ENCODE results near the gene GPC6.

Gene GPC6

DNA sequence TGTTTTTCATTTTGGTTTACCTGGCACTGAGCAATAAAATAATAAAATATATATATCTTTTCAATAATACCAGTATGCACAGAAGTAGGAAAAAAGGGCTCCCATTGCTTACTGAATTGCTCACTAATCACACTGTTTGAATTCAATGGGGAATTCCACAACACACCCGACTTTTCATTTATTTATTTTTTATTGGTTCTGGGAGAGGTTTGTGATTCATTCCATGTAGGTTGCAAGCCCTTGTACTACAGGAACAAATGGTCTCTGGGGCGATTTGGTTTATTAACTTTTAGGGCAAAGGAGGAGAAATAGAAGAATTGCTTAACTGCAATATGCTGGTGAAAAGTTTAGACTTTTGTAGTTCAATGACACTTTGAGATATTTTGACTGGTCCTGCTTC lies 1045.4 kb downstream of the GPC6 start:
- TF ChIP-seq, protein P1, sequence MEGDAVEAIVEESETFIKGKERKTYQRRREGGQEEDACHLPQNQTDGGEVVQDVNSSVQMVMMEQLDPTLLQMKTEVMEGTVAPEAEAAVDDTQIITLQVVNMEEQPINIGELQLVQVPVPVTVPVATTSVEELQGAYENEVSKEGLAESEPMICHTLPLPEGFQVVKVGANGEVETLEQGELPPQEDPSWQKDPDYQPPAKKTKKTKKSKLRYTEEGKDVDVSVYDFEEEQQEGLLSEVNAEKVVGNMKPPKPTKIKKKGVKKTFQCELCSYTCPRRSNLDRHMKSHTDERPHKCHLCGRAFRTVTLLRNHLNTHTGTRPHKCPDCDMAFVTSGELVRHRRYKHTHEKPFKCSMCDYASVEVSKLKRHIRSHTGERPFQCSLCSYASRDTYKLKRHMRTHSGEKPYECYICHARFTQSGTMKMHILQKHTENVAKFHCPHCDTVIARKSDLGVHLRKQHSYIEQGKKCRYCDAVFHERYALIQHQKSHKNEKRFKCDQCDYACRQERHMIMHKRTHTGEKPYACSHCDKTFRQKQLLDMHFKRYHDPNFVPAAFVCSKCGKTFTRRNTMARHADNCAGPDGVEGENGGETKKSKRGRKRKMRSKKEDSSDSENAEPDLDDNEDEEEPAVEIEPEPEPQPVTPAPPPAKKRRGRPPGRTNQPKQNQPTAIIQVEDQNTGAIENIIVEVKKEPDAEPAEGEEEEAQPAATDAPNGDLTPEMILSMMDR (conservative IDR thresholded peaks at IDR 0.05; ENCODE audit: low read depth, low read length), result no peak
- no peak overlapping the region for H3K4me3 ChIP-seq (ENCODE audit: low read length)
- DNase-seq (ENCODE audit: low read depth), result no peak

DNA sequence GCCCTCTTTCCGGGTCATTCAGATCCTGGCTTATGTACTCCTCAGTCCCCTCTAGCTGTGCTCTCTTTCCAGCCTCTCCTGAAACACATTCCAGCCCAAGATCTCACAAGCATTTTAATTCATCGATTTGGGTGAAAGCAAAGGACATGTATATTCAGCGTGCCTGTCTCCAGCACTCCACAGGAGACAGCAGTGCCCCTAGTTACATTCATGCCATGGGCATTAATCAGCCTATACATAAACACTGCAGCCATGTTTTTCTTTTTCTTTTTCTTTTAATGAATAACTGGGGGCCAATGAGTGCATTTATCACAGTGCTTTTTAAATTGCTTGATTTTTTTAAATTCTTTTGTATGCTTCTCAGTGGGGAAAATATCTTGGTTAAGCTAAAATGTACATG lies 1053.7 kb downstream of the GPC6 start:
- TF ChIP-seq, protein P1 (conservative IDR thresholded peaks at IDR 0.05; ENCODE audit: low read depth, low read length), result no peak
- no peak for DNase-seq (ENCODE audit: low read depth)
- H3K4me3 ChIP-seq (ENCODE audit: low read length), result no peak overlapping the region

DNA sequence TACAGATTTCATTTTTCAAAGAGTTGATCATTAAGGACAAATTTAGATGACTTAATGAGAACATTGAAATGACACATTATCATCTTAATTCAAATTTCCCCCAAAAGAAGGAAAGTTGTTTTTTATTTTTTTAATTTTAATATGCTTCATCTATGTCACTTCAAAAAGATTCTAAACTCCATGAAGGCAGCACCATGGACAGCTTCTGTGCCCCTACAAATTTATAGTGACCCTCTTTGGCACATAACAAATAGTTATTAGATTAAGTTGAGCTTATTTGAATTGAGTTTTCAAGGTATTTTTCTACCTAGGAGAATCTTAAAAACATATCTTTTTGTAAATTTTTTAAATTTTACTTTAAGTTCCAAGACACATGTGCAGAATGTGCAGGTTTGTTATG lies 1054.2 kb downstream of the GPC6 start:
- TF ChIP-seq, protein P1 (conservative IDR thresholded peaks at IDR 0.05; ENCODE audit: low read depth, low read length), result no peak
- DNase-seq (ENCODE audit: low read depth), result no peak

DNA sequence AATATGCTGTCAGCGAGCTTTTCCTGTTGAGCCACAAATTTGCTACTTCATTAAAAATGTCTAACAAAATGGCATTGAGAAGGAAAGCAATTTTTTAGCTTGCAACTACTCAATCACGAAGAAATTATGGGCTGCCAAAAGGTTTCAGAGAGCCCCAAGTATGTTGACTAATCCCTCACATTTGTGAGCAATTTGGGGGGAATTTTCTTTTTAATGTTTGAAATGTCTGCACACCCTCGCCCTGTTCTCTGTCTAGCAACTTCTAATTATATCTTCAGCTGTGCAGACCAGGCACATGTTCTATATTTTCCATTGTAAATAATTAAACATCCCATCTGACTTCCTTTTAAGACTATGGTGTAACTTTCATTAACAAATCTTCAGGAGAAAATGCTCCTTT lies 1060.0 kb downstream of the GPC6 start:
- TF ChIP-seq, protein P1 (conservative IDR thresholded peaks at IDR 0.05; ENCODE audit: low read depth, low read length), result no peak
- H3K4me3 ChIP-seq (ENCODE audit: low read length), result no peak overlapping the region
- no peak for DNase-seq (ENCODE audit: low read depth)

More for the DNA sequence above, 1054.2 kb downstream of the GPC6 start:
- no peak overlapping the region for H3K4me3 ChIP-seq (ENCODE audit: low read length)

DNA sequence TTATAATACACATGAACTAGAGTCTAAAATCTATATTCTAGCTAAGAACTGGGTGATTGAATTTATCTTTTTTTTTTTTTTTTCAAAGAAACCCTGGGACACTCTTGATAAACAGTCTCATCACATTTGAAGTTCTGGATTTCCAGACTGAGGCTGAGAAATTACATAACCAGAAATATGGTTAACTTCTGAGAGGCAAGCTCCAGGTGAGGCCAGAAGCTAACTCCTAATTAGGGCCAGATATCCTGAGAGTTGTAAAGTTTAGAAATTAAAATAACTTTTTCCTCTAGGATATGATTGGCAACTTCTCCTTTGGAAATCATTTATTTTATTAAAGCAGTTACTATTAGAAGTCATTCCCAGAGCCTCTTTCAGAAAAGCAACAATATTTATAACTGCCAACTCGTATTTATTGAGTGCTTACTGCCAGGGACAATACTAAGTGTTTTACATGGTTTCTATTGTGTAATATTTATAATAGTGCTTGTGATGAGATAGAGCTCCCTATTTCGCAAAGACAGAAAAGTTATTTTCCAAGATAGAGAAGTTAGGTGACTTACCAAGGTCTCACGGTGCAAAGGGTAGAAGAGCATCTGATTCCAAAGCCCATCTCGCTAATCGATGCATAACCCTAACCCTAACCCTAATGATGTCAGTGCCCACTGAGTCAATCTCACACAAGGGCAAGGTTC lies 1065.2 kb downstream of the GPC6 start:
- TF ChIP-seq, protein P1 (conservative IDR thresholded peaks at IDR 0.05; ENCODE audit: low read depth, low read length), result no peak
- no peak for DNase-seq (ENCODE audit: low read depth)
- no peak overlapping the region for H3K4me3 ChIP-seq (ENCODE audit: low read length)

DNA sequence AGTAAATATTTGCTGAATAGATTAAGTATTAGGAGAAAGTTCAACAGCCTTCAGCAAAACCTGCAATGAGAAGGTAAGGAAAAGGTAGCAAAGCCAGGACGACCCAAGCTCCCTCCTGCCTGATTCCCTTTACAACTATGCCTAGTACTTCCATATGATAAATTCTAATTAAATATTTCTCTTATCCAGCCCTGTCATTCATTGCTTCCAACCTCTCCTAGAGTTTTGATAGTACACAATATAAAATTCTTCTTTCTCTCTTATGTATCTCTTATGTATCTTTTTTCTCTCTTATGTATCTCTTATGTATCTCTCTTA lies 1065.7 kb downstream of the GPC6 start:
- DNase-seq (ENCODE audit: low read depth), result no peak
- no peak overlapping the region for H3K4me3 ChIP-seq (ENCODE audit: low read length)

DNA sequence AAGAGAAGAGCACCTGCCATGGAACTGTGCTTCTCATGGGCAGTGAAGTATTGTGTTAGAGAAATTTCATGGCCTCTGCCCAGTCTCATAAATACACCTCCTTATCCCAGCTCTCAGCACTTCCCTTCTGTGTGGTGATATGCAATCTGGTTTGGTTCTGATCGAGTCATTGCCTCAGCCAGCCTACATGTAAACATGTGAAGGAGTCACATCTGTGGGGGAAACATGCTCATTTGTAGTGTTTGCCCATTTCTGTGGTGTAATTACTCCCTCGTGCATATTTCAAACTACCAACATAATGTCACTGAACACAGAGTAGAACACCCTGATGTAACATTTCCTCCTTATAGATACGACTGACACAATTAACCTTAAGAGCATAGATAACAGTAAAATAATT lies 1069.9 kb downstream of the GPC6 start:
- no peak overlapping the region for H3K4me3 ChIP-seq (ENCODE audit: low read length)
- no peak for DNase-seq (ENCODE audit: low read depth)
- TF ChIP-seq, protein P1 (conservative IDR thresholded peaks at IDR 0.05; ENCODE audit: low read depth, low read length), result no peak

More for the DNA sequence above, 1065.7 kb downstream of the GPC6 start:
- TF ChIP-seq, protein P1 (conservative IDR thresholded peaks at IDR 0.05; ENCODE audit: low read depth, low read length), result no peak
